Heart left ventricle (tissue), 16 donors: ENCODE measurements around the gene CRYL1. TPM values are rescaled to one million over a fixed set of nuclear protein-coding genes. Genes with fewer than 3 reads are reported as not detected.

Experiments used
- ATAC-seq, 4 donors: fragments of 200-7000 bp; cut with Tn5 transposase; one replicate each; pipeline ENCODE4 v1.9.1; 2020 to 2022; ENCODE audit warnings: moderate library complexity in 4 of 4, mild to moderate bottlenecking in 3 of 4, moderate number of reproducible peaks in 1 of 4
- DNase-seq, 5 donors: peaks; one replicate each; pipeline ENCODE4 v3.0.0-alpha.2; 2020
- H3K27ac ChIP-seq, 12 donors: fragments of 200-600 bp; sonication (generic) in 4 of 12; one replicate each; pipeline versions ENCODE4 v1.5.0 to v1.8.0; 2016 to 2022; ENCODE audit warnings: mild to moderate bottlenecking in 2 of 12
- H3K27me3 ChIP-seq, 9 donors: fragments of 200-600 bp; sonication (generic) in 2 of 9; one replicate each; pipeline versions ENCODE4 v1.5.1 to v1.8.0; 2016 to 2022; ENCODE audit warnings: mild to moderate bottlenecking in 3 of 9
- H3K36me3 ChIP-seq, 9 donors: fragments of 200-600 bp; sonication (generic) in 2 of 9; one replicate each; pipeline versions ENCODE4 v1.5.0 to v1.8.0; 2018 to 2022; ENCODE audit warnings: mild to moderate bottlenecking in 2 of 9
- H3K4me1 ChIP-seq, 12 donors: fragments of 200-600 bp; sonication (generic) in 4 of 12; one replicate each; pipeline versions ENCODE4 v1.5.0 to v1.8.0; 2016 to 2022; ENCODE audit warnings: mild to moderate bottlenecking in 3 of 12
- H3K4me3 ChIP-seq, 12 donors: fragments of 200-600 bp; sonication (generic) in 4 of 12; one replicate each; pipeline versions ENCODE4 v1.5.0 to v1.8.0; 2017 to 2022; ENCODE audit warnings: mild to moderate bottlenecking in 9 of 12, moderate library complexity in 4 of 12
- H3K9me3 ChIP-seq, 12 donors: fragments of 200-600 bp; sonication (generic) in 4 of 12; one replicate each; pipeline versions ENCODE4 v1.5.0 to v1.8.0; 2016 to 2022; ENCODE audit warnings: mild to moderate bottlenecking in 1 of 12
- CTCF ChIP-seq, 12 donors: fragments of 200-600 bp; sonication (generic) in 4 of 12; IDR thresholded peaks; one replicate each; pipeline versions ENCODE4 v1.5.0 to v1.8.0; 2018 to 2022; ENCODE audit warnings: antibody characterized with exemption in 12 of 12, mild to moderate bottlenecking in 5 of 12
- POLR2A ChIP-seq, 2 donors: fragments of 450-650 bp; IDR thresholded peaks; one replicate each; pipeline ENCODE4 v1.6.1; 2017; ENCODE audit warnings: antibody characterized with exemption in 2 of 2, mild to moderate bottlenecking in 2 of 2, moderate library complexity in 2 of 2
- WGBS, 4 donors: extraction: QIAGEN DNeasy Blood & Tissue Kit in 2 of 4; methylation state at CpG; one replicate each; pipeline versions ENCODE4 v1.1.5 to v1.1.7; 2013 to 2018; 5-methylcytosine and 5-hydroxymethylcytosine counted together
- intact Hi-C, 10 donors: fragments of 100-400 bp; cut with DNase I; formaldehyde crosslinking; loops; one replicate each; pipeline versions ENCODE4 v1.11.1 to v1.14.2; 2022
- polyA plus RNA-seq, 2 donors: library from polyadenylated mRNA; stranded (reverse); fragments of 200-250 nt; gene quantifications; one replicate each; pipeline ENCODE4 v1.2.3, GENCODE V29; 2013
- total RNA-seq, 9 donors: library from RNA; depleted of rRNA in 2 of 9; stranded (reverse); fragments of >200 nt in 2 of 9; fragmentation: NEBNext Ultra II Directional in 3 of 9; extraction: Animal tissue kit (Norgen Biotek cat#: 25700) in 3 of 9; gene quantifications; one replicate each; pipeline versions ENCODE4 v1.1.0 to v1.2.4, GENCODE V29; 2016 to 2023
- donor health status: ischemic (EF 13 %, LVEDD 7.1; RV severe dilation, severe dysfunction).
- donor health status: healthy with polysubstance abuse.
- donor health status: DM: no; HTN: yes; CAD: no.
- donor health status: DM: no; HTN: no; CAD: no.
- donor health status: ischemic (EF 25% LVEDD 6.9; RV normal size, moderate dysfunction).
- donor health status: ischemic (EF 25% LVEDD 5.7; RV mildly dilated, moderate dysfunction).
- donor health status: healthy.
- donor health status: DM: yes; HTN: yes; CAD: no.
- donor health status: ischemic (EF 35%, LVEDD 5.7; RV mildly dilated, moderate dysfunction).
- donor health status: nonischemic (EF 11% LVEDD 7.7; RV severe dilation, severe dysfunction).
- donor health status: DM: yes; HTN: yes; CAD: no.
- donor health status: PGD.
- donor health status: ischemic (EF 29% LVEDD 5.4; RV normal size, mild dysfunction).
- donor health status: nonischemic (EF 23%, LVEDD 6.1; RV moderate dilation, normal function).

Gene CRYL1
- total and polyA plus RNA-seq, 11 donors, result 10.7 to 36.5 (median 20.9) TPM

GRCh38 chr13:20571676-20572075 lies 46.0 kb upstream of the CRYL1 start:
- H3K4me3 ChIP-seq, result no peak overlapping the region

GRCh38 chr13:20570517-20570916 lies 44.9 kb upstream of the CRYL1 start:
- intact Hi-C loops, result no loop called here
- WGBS, 4 donors, result 90 to 94% (median 93%) methylated on average over 1 of the region's 1 CpG
- TF ChIP-seq POLR2A (IDR thresholded peaks at IDR 0.05), result no peak
- no peak for TF ChIP-seq CTCF (IDR thresholded peaks at IDR 0.05)
- H3K36me3 ChIP-seq, result peaks cover 0 to 11% (median 4%) of the 10 kb centered on the region in 9 donors
- no peak overlapping the region for H3K27ac ChIP-seq
- ATAC-seq (no peak), DNase-seq (no peak)
- H3K4me1 ChIP-seq, result peaks cover 0 to 24% (median 9%) of the 10 kb centered on the region in 12 donors
- H3K9me3 ChIP-seq, result peaks cover 0 to 9% (median under 1%) of the 10 kb centered on the region in 12 donors
- no peak overlapping the region for H3K4me3 ChIP-seq
- H3K27me3 ChIP-seq, result no peaks in the 10 kb centered on the region

More at GRCh38 chr13:20571676-20572075, 46.0 kb upstream of the CRYL1 start:
- TF ChIP-seq POLR2A (IDR thresholded peaks at IDR 0.05) (no peak), CTCF (IDR thresholded peaks at IDR 0.05) (no peak)
- DNase-seq (no peak), ATAC-seq (no peak)
- no peak overlapping the region for H3K27ac ChIP-seq
- H3K9me3 ChIP-seq, result peaks cover 0 to 10% (median 0%) of the 10 kb centered on the region in 12 donors
- peaks cover 0 to 17% (median 9%) of the 10 kb centered on the region in 12 donors for H3K4me1 ChIP-seq
- H3K36me3 ChIP-seq, result peaks cover 0 to 20% (median 6%) of the 10 kb centered on the region in 9 donors
- no peaks in the 10 kb centered on the region for H3K27me3 ChIP-seq
- intact Hi-C loops, result no loop called here

- ATAC-seq (no peak), DNase-seq (no peak)
- intact Hi-C loops, result loop anchor here in 6 of 10 donors (1.0 to 5.0 kb wide), 6 partner anchors 41 to 335 kb away; partner anchors contain the start of genes CRYL1 (in 4 of the 6), IL17D (in 1 of the 6) and XPO4 (in 1 of the 6)
- H3K4me1 ChIP-seq, result peaks cover 0 to 24% (median 9%) of the 10 kb centered on the region in 12 donors
- 24 to 30% (median 26%) methylated on average over 9 of the region's 9 CpGs for whole genome bisulfite sequencing, 4 donors
- H3K36me3 ChIP-seq, result peaks cover 0 to 5% (median 0%) of the 10 kb centered on the region in 9 donors
- H3K9me3 ChIP-seq, result peaks cover 0 to 19% (median 5%) of the 10 kb centered on the region in 12 donors
- H3K27ac ChIP-seq, result peak overlapping the region; percentile 81 to 98 (median 95)
- TF ChIP-seq CTCF (IDR thresholded peaks at IDR 0.05), result no peak
- TF ChIP-seq POLR2A (IDR thresholded peaks at IDR 0.05), result no peak
- peak overlapping the region; percentile 34 to 89 (median 76) for H3K4me3 ChIP-seq
- H3K27me3 ChIP-seq, result no peaks in the 10 kb centered on the region
These were observed 42.3 kb upstream of the CRYL1 start for GRCh38 chr13:20567881-20568528.
